Kidney epithelial cell (primary cell): ENCODE measurements around the gene GPN1. TPM values are rescaled to one million over a fixed set of nuclear protein-coding genes. Genes with fewer than 3 reads are reported as not detected.

Experiments used
- DNase-seq: peaks from one replicate; pipeline ENCODE4 v3.0.0-alpha.2; 2010; ENCODE audit warnings: low read depth
- H3K27me3 ChIP-seq: 2 replicates; pipeline ENCODE4 v1.6.0; 2011; ENCODE audit warnings: low read length; ENCODE audit not compliant: control insufficient read depth, insufficient read depth
- H3K36me3 ChIP-seq: 2 replicates; pipeline ENCODE4 v1.5.1; 2011; ENCODE audit warnings: low read length; ENCODE audit not compliant: control insufficient read depth, insufficient read depth
- H3K4me3 ChIP-seq: 2 replicates; pipeline ENCODE4 v1.5.1; 2011; ENCODE audit warnings: low read depth, mild to moderate bottlenecking, control low read depth, low read length
- total RNA-seq: library from RNA; depleted of rRNA; stranded (reverse); fragments of >200 nt; gene quantifications from 2 replicates; pipeline ENCODE4 v1.2.3, GENCODE V29; 2015
- TF ChIP-seq, protein P1 (sequence below): IDR thresholded peaks from 2 replicates; pipeline ENCODE4 v1.5.1; 2011; ENCODE audit warnings: mild to moderate bottlenecking, moderate library complexity, low read length, control low read depth, inconsistent platforms; ENCODE audit not compliant: insufficient read depth, poor library complexity, severe bottlenecking

The GPN1 gene
- total RNA-seq, 1 donor from 2014 or later: 58.3 TPM

DNA sequence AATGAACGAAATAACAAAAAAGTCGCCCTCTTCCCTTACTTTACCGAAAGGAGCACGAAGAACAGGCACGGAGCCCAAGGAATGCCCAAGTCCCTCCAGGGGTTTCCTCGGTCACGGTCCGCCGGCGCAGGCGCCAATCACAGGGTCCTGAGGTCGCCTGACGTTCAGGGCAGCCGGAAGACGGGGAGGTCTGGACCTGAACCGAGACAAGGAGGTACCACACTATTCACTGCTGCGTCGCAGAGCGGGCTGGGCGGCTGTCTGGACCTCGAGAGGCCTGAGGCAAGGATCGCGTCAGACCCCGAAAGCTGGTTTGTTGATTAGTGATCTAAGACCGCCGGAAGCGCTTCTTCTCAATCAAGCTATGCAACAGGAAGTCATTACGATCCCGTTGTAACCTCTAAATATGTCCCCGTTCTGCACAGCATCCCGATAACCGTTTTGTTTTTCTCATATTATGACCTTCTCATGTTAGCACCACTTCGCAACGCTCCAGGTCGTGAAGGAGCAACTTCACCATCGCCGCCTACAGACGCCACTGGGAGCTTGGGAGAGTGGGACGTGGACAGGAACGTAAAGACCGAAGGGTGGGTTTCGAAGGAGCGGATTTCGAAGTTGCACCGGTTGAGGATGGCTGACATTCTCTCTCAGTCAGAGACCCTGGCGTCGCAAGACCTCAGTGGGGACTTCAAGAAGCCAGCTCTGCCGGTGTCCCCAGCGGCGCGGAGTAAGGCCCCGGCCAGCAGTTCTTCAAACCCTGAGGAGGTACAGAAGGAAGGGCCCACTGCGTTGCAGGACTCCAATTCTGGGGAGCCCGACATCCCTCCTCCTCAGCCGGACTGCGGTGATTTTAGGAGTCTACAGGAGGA lies 34.7 kb downstream of the GPN1 start, which contains the start of the genes SLC4A1AP and SUPT7L:
Gene SLC4A1AP (plus strand): TSS at position 605 of the 869 bp plus-strand sequence. CDS start 26 bp downstream, at position 631.
Gene SUPT7L (minus strand): TSS at position 330 of the 869 bp plus-strand sequence. CDS start 1,422 bp downstream, outside the sequence.
- H3K36me3 ChIP-seq: no peaks in the 10 kb centered on the region
- no peaks in the 10 kb centered on the region for H3K27me3 ChIP-seq
- DNase-seq: peak; percentile 61
- TF ChIP-seq, protein P1, sequence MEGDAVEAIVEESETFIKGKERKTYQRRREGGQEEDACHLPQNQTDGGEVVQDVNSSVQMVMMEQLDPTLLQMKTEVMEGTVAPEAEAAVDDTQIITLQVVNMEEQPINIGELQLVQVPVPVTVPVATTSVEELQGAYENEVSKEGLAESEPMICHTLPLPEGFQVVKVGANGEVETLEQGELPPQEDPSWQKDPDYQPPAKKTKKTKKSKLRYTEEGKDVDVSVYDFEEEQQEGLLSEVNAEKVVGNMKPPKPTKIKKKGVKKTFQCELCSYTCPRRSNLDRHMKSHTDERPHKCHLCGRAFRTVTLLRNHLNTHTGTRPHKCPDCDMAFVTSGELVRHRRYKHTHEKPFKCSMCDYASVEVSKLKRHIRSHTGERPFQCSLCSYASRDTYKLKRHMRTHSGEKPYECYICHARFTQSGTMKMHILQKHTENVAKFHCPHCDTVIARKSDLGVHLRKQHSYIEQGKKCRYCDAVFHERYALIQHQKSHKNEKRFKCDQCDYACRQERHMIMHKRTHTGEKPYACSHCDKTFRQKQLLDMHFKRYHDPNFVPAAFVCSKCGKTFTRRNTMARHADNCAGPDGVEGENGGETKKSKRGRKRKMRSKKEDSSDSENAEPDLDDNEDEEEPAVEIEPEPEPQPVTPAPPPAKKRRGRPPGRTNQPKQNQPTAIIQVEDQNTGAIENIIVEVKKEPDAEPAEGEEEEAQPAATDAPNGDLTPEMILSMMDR: no peak
- peak within 1 kb of the TSS; percentile 85 for H3K4me3 ChIP-seq

DNA sequence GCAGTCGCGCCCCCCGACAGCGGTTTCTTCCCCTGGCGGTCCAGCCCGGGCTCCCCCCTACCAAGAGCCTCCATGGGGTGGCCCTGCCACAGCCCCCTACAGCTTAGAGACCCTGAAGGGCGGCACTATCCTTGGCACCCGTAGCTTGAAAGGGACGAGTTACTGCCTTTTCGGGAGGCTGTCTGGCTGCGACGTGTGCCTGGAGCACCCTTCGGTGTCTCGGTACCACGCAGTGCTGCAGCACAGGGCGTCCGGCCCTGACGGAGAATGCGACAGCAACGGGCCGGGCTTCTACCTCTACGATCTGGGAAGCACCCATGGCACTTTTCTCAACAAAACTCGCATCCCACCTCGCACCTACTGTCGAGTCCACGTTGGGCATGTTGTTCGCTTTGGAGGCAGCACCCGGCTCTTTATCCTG lies 35.3 kb downstream of the GPN1 start:
- H3K36me3 ChIP-seq: no peaks in the 10 kb centered on the region
- H3K4me3 ChIP-seq: peak overlapping the region; percentile 85
- no peaks in the 10 kb centered on the region for H3K27me3 ChIP-seq
- no peak for DNase-seq
- TF ChIP-seq, protein P1: no peak

DNA sequence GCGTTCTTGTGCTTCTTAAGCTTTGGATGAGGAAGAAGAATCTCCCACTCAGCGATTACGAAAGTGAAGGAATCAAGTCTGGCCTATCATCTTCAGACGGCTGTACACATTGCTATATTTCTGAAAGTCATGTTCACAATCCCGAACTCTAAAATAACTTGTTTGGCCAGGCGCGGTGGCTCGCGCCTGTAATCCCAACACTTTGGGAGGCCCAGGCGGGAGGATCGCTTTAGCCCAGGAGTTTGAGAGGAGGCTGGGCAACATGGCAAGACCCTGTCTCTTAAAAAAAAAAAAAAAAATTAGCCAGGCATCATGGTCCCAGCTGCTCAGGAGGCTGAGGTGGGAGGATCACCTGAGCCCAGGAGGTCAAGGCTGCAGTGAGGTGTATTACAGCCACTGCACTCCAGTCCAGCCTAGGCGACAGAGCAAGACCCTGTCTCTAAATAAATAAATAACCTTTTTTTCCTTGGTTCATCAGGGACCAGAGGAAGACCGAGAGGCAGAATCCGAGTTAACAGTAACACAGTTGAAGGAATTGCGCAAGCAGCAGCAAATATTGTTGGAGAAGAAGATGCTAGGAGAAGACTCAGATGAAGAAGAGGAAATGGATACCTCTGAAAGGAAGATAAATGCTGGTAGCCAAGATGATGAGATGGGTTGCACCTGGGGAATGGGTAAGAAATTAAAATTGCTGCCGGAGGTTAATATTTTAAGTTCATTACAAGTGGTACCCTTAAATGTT lies 35.9 kb downstream of the GPN1 start:
- TF ChIP-seq, protein P1: no peak
- Histone ChIP-seq H3K27me3 (no peaks in the 10 kb centered on the region), H3K36me3 (no peaks in the 10 kb centered on the region), H3K4me3 (peak overlapping the region; percentile 85)
- no peak for DNase-seq

DNA sequence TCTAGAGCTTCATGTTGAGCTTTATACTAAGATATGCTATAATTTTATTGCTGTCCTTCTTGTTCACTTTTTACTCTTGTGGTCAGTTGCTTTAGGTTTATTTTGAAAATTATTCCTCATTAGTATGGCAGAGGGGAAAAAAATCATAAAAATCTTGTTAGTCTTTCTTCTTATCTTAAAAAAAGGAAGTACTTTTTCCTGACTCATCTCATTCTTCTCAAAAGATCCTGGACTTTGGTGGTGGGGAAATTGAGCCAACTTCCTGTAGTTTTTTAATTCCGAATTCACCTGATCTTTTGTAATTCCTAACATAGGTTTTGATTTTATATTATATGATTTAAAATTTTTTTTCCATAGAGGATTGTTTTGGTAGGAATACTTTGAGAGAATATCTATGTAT lies 38.6 kb downstream of the GPN1 start:
- H3K4me3 ChIP-seq: no peak overlapping the region
- DNase-seq: no peak
- H3K27me3 ChIP-seq: no peaks in the 10 kb centered on the region
- H3K36me3 ChIP-seq: no peaks in the 10 kb centered on the region
- TF ChIP-seq, protein P1: no peak

DNA sequence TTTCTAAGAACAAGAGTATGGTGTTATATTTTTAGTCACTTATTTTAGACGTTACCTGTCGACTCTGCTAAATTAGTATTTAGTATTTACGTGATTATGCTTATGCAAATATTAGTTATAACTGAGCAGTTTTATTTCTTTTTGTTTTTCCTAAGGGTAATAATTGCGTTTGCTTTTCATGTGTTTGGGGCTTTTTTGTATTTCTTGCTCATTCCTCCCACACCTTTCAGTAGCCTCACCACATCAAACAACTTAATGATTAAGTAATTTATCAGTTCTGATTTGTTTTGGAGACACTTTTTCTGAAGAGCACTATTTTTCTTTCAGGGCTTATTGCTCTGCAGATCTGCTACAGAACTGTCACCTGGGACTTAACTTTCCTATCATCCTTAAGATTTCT lies 42.4 kb downstream of the GPN1 start:
- Histone ChIP-seq H3K27me3 (no peaks in the 10 kb centered on the region), H3K4me3 (no peak overlapping the region), H3K36me3 (no peaks in the 10 kb centered on the region)
- TF ChIP-seq, protein P1: no peak
- DNase-seq: no peak
